H1 (cell line): ENCODE results near the gene MECP2. TPM values are rescaled to one million over a fixed set of nuclear protein-coding genes. Genes with fewer than 3 reads are reported as not detected.

Source experiments
- CTCF ChIA-PET: fragments of 300-600 bp; sonication (Branson Sonifier 250); formaldehyde crosslinking; loops from one replicate; lab custom pipeline; 2021; ENCODE audit not compliant: partially characterized antibody; lab: Charles Lee
- POLR2A ChIA-PET: fragments of 300-600 bp; sonication (Branson Sonifier 250); formaldehyde crosslinking; loops from one replicate; lab custom pipeline; 2021; ENCODE audit warnings: inconsistent platforms; ENCODE audit not compliant: partially characterized antibody; lab: Charles Lee
- DNase-seq, 2 experiments: peaks; one replicate each; pipeline versions ENCODE4 v3.0.0 to v3.0.0-alpha.2; 2010 to 2022; ENCODE audit warnings: low spot score in 2 of 2, low read depth in 1 of 2, mixed read lengths in 1 of 2
- FAIRE-seq: peaks from 2 replicates; lab custom pipeline; 2011; peaks lifted over from hg19 to GRCh38; lab: Jason Lieb, UNC
- H2AFZ ChIP-seq: 2 replicates; pipeline ENCODE4 v1.8.1; 2012; ENCODE audit warnings: low read length, inconsistent platforms
- H2AK5ac ChIP-seq: 2 replicates; pipeline ENCODE4 v1.6.1; 2013; ENCODE audit warnings: low read depth, low read length
- H2BK120ac ChIP-seq: replicated peaks from 2 replicates; pipeline ENCODE3; 2013; ENCODE audit warnings: low read depth, low read length, inconsistent platforms
- H2BK12ac ChIP-seq: 2 replicates; pipeline ENCODE4 v1.6.1; 2013; ENCODE audit warnings: low read depth, low read length
- H2BK15ac ChIP-seq: 2 replicates; pipeline ENCODE4 v1.6.1; 2013; ENCODE audit warnings: low read length
- H2BK20ac ChIP-seq: 2 replicates; pipeline ENCODE4 v1.6.1; 2013; ENCODE audit warnings: low read length
- H2BK5ac ChIP-seq: 2 replicates; pipeline ENCODE4 v1.6.1; 2013; ENCODE audit warnings: low read depth, low read length
- H3K14ac ChIP-seq: 2 replicates; pipeline ENCODE4 v1.6.1; 2013; ENCODE audit warnings: inconsistent platforms; ENCODE audit not compliant: insufficient read length
- H3K18ac ChIP-seq: 2 replicates; pipeline ENCODE4 v1.6.1; 2013; ENCODE audit warnings: low read length; ENCODE audit errors: extremely low read depth
- H3K23ac ChIP-seq: 2 replicates; pipeline ENCODE4 v1.6.1; 2013; ENCODE audit warnings: inconsistent platforms; ENCODE audit not compliant: insufficient read length
- H3K23me2 ChIP-seq: 2 replicates; pipeline ENCODE4 v1.6.1; 2013; ENCODE audit warnings: low read depth, low read length
- H3K27ac ChIP-seq: 2 replicates; pipeline ENCODE4 v1.6.1; 2011; ENCODE audit warnings: low read depth, low read length, inconsistent platforms
- H3K27me3 ChIP-seq, 4 experiments: replicated peaks in 1 of 4; 1 replicate in 1 of 4; 2 replicates in 3 of 4; pipeline versions ENCODE4 v1.6.1 to v1.8.1; 2011 to 2013; ENCODE audit warnings: low read length in 3 of 4, mild to moderate bottlenecking in 3 of 4, inconsistent platforms in 2 of 4, mixed read lengths in 2 of 4, moderate library complexity in 1 of 4; ENCODE audit not compliant: control insufficient read depth in 3 of 4, insufficient read depth in 3 of 4; ENCODE audit errors: extremely low read depth in 1 of 4
- H3K36me3 ChIP-seq, 4 experiments: 2 replicates each; pipeline versions ENCODE4 v1.6.1 to v1.8.1; 2011 to 2013; ENCODE audit warnings: mild to moderate bottlenecking in 4 of 4, low read length in 3 of 4, moderate library complexity in 2 of 4, control low read depth in 1 of 4, inconsistent platforms in 1 of 4; ENCODE audit not compliant: insufficient read depth in 4 of 4, control insufficient read depth in 2 of 4
- H3K4ac ChIP-seq: replicated peaks from 2 replicates; pipeline ENCODE3; 2013; ENCODE audit warnings: low read length, low read depth, mixed read lengths, inconsistent platforms; ENCODE audit not compliant: insufficient read length
- H3K4me1 ChIP-seq, 4 experiments: replicated peaks in 1 of 4; 1 replicate in 1 of 4; 2 replicates in 3 of 4; pipeline versions ENCODE4 v1.6.1 to v1.8.1; 2011 to 2013; ENCODE audit warnings: low read length in 3 of 4, inconsistent platforms in 2 of 4, mixed read lengths in 1 of 4; ENCODE audit not compliant: insufficient read depth in 4 of 4, control insufficient read depth in 3 of 4
- H3K4me2 ChIP-seq, 2 experiments: 2 replicates each; pipeline versions ENCODE4 v1.6.1 to v1.8.1; 2011 to 2013; ENCODE audit warnings: low read depth in 2 of 2, low read length in 2 of 2, control low read depth in 1 of 2, inconsistent platforms in 1 of 2, mild to moderate bottlenecking in 1 of 2; ENCODE audit not compliant: insufficient read depth in 1 of 2
- H3K4me3 ChIP-seq, 4 experiments: fragments of 200-600, 300-600 bp in 1 of 4; sonication (generic), shearing (Covaris generic), sonication (Bioruptor Twin) in 1 of 4; 2 replicates each; pipeline versions ENCODE4 v1.5.1 to v1.8.1; 2011 to 2016; ENCODE audit warnings: low read length in 4 of 4, low read depth in 3 of 4, control low read depth in 2 of 4, inconsistent platforms in 2 of 4, mild to moderate bottlenecking in 2 of 4, mixed read lengths in 1 of 4, moderate library complexity in 1 of 4; ENCODE audit not compliant: insufficient read depth in 2 of 4; ENCODE audit errors: extremely low read depth in 1 of 4
- H3K56ac ChIP-seq: replicated peaks from 2 replicates; pipeline ENCODE3; 2013; ENCODE audit warnings: low read depth, mild to moderate bottlenecking, mixed read lengths, low read length, inconsistent platforms; ENCODE audit not compliant: insufficient read length
- H3K79me1 ChIP-seq: 2 replicates; pipeline ENCODE4 v1.6.1; 2013; ENCODE audit warnings: low read depth, low read length, control low read depth
- H3K79me2 ChIP-seq, 2 experiments: 2 replicates each; pipeline versions ENCODE4 v1.6.1 to v1.8.1; 2012 to 2013; ENCODE audit warnings: low read length in 2 of 2, mild to moderate bottlenecking in 2 of 2, inconsistent platforms in 1 of 2; ENCODE audit not compliant: insufficient read depth in 2 of 2, control insufficient read depth in 1 of 2
- H3K9ac ChIP-seq, 4 experiments: replicated peaks in 1 of 4; 1 replicate in 1 of 4; 2 replicates in 3 of 4; pipeline versions ENCODE4 v1.6.1 to v1.8.1; 2011 to 2013; ENCODE audit warnings: low read depth in 3 of 4, low read length in 3 of 4, control low read depth in 2 of 4, mild to moderate bottlenecking in 2 of 4, moderate library complexity in 2 of 4, inconsistent platforms in 1 of 4; ENCODE audit errors: extremely low read depth in 1 of 4
- H3K9me3 ChIP-seq, 2 experiments: 2 replicates each; pipeline versions ENCODE4 v1.6.1 to v1.8.1; 2012 to 2013; ENCODE audit warnings: mild to moderate bottlenecking in 2 of 2, moderate library complexity in 2 of 2, control low read depth in 1 of 2, inconsistent platforms in 1 of 2, low read depth in 1 of 2, low read length in 1 of 2, mixed read lengths in 1 of 2; ENCODE audit not compliant: insufficient read depth in 2 of 2
- H4K20me1 ChIP-seq, 2 experiments: replicated peaks in 1 of 2; 2 replicates each; pipeline versions ENCODE3 to v1.8.1; 2011 to 2013; ENCODE audit warnings: inconsistent platforms in 2 of 2, low read length in 2 of 2, mild to moderate bottlenecking in 1 of 2; ENCODE audit not compliant: insufficient read depth in 2 of 2, control insufficient read depth in 1 of 2
- H4K5ac ChIP-seq: 2 replicates; pipeline ENCODE4 v1.6.1; 2013; ENCODE audit warnings: low read length, low read depth, mixed read lengths, inconsistent platforms; ENCODE audit not compliant: insufficient read length
- H4K8ac ChIP-seq: 2 replicates; pipeline ENCODE4 v1.8.0; 2013; ENCODE audit warnings: mild to moderate bottlenecking, moderate library complexity, low read length, inconsistent platforms; ENCODE audit not compliant: insufficient read depth; ENCODE audit errors: extremely low read depth
- H4K91ac ChIP-seq: replicated peaks from 2 replicates; pipeline ENCODE3; 2013; ENCODE audit warnings: low read length, mixed read lengths, inconsistent platforms; ENCODE audit not compliant: insufficient read length
- BACH1 ChIP-seq: IDR thresholded peaks from 2 replicates; pipeline ENCODE4 v1.6.1; 2012; ENCODE audit warnings: low read length, improper control_type of control experiment
- CBX8 ChIP-seq: fragments of 300-800, 300-1000 bp; sonication (generic); IDR thresholded peaks from 2 replicates; pipeline ENCODE4 v1.7.1; 2016; ENCODE audit warnings: low read depth, low read length, borderline replicate concordance
- CHD2 ChIP-seq: IDR thresholded peaks from 2 replicates; pipeline ENCODE4 v1.6.1; 2012; ENCODE audit warnings: low read length, improper control_type of control experiment
- CTBP2 ChIP-seq: IDR thresholded peaks from 2 replicates; pipeline ENCODE4 v1.7.0; 2011; ENCODE audit warnings: borderline replicate concordance, mild to moderate bottlenecking, moderate library complexity, mixed read lengths, low read length; ENCODE audit not compliant: insufficient read depth, insufficient read length
- EP300 ChIP-seq, 2 experiments: IDR thresholded peaks; 1 replicate in 1 of 2; 2 replicates in 1 of 2; pipeline ENCODE4 v1.6.1; 2011 to 2012; ENCODE audit warnings: low read depth in 2 of 2, low read length in 2 of 2, mild to moderate bottlenecking in 2 of 2, borderline replicate concordance in 1 of 2, inconsistent platforms in 1 of 2, moderate library complexity in 1 of 2
- JUND ChIP-seq: IDR thresholded peaks from 2 replicates; pipeline ENCODE4 v1.6.1; 2011; ENCODE audit warnings: mild to moderate bottlenecking, improper control_type of control experiment, low read length
- KDM4A ChIP-seq: IDR thresholded peaks from one replicate; pipeline ENCODE4 v1.7.1; 2012; ENCODE audit warnings: low read depth, mild to moderate bottlenecking, moderate library complexity, low read length, inconsistent platforms; ENCODE audit not compliant: severe bottlenecking
- MAFK ChIP-seq: IDR thresholded peaks from 2 replicates; pipeline ENCODE4 v1.6.1; 2012; ENCODE audit warnings: low read depth, mild to moderate bottlenecking, improper control_type of control experiment, low read length
- PHF8 ChIP-seq: fragments of 200-600 bp; sonication (generic); conservative IDR thresholded peaks from 2 replicates; pipeline ENCODE4 v1.7.1; 2012; ENCODE audit warnings: low read depth, mild to moderate bottlenecking, inconsistent platforms, low read length, moderate library complexity
- RNF2 ChIP-seq: fragments of 200-900, 300-1000 bp; sonication (generic); IDR thresholded peaks from 2 replicates; pipeline ENCODE4 v1.7.1; 2016; ENCODE audit warnings: borderline replicate concordance, low read depth, mild to moderate bottlenecking, antibody characterized with exemption, low read length; ENCODE audit not compliant: poor library complexity, severe bottlenecking; ENCODE audit errors: missing control alignments
- SIX5 ChIP-seq: IDR thresholded peaks from 2 replicates; pipeline ENCODE4 v1.6.1; 2011; ENCODE audit warnings: mild to moderate bottlenecking, low read depth, low read length
- SP1 ChIP-seq: IDR thresholded peaks from 2 replicates; pipeline ENCODE4 v1.6.1; 2011; ENCODE audit warnings: low read depth, low read length
- TAF7 ChIP-seq: optimal IDR thresholded peaks from 2 replicates; pipeline ENCODE3; 2011; ENCODE audit warnings: low read depth, mild to moderate bottlenecking, inconsistent platforms, low read length, moderate library complexity, borderline replicate concordance
- WGBS, 2 experiments: shearing (Covaris generic) in 1 of 2; methylation state at CpG; one replicate each; pipeline versions ENCODE4 v1.1.6 to v1.1.7; 2013 to 2015; ENCODE audit warnings: low lambda C conversion rate in 2 of 2, mixed read lengths in 2 of 2, inconsistent platforms in 1 of 2, low coverage in 1 of 2, missing lambda C conversion rate in 1 of 2; ENCODE audit not compliant: insufficient replicate concordance in 2 of 2, insufficient coverage in 1 of 2, insufficient read length in 1 of 2; ENCODE audit errors: extremely low coverage in 1 of 2, missing lambda C conversion rate in 1 of 2; 5-methylcytosine and 5-hydroxymethylcytosine counted together
- polyA plus RNA-seq, 7 experiments: library from polyadenylated mRNA; depleted of rRNA in 3 of 7; stranded (reverse) in 5 of 7; unstranded in 2 of 7; fragments of >200 nt in 5 of 7; fragments of 200-250 nt in 2 of 7; gene quantifications; 1 replicate in 5 of 7; 2 replicates in 1 of 7; 4 replicates in 1 of 7; pipeline versions ENCODE4 v1.2.1 to v1.2.3, GENCODE V29; 2011 to 2013; ENCODE audit warnings: missing spikeins in 2 of 7, mixed read lengths in 2 of 7
- total RNA-seq: library from RNA; stranded (reverse); fragmentation: NEBNext Ultra II Directional; extraction: Animal tissue kit (Norgen Biotek cat#: 25700); gene quantifications from 2 replicates; pipeline ENCODE4 v1.2.1, GENCODE V29; 2021

The MECP2 gene
- total and polyA plus RNA-seq, 2 of the 8 experiments (the other 6 are each of a cell fraction or from before 2014, with no cell fraction given): 5.0 to 32.4 TPM

DNA sequence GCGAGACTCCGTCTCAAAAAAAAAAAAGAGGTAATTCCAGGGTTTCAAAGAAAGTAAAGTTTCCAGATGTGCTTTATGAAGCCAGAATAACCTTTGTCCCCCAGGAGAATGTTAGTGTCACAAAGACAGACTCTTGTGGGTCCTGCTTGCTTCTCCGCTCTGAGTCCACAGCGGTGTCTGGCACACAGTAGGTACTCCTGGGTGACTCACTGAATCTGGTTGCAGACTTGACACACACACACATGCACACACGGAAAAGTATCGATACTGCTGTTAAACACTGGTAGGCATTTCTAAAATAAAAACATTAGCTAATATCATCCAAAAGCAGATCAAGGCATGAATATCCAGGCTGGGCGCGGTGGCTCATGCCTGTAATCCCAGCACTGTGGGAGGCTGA is 102.0 kb downstream of the MECP2 start:
- no peaks in the 10 kb centered on the region for H4K20me1 ChIP-seq
- no peak overlapping the region for H2BK5ac ChIP-seq
- H3K36me3 ChIP-seq: no peaks in the 10 kb centered on the region
- no peaks in the 10 kb centered on the region for H3K9me3 ChIP-seq
- ChIA-PET POLR2A (interaction anchor here (1.0 kb wide), 1 partner anchor 25 kb away, joined by 3 read pairs; no protein-coding TSS in a partner anchor), CTCF (interaction anchor here (1.0 to 1.1 kb wide), 2 partner anchors 18 to 55 kb away, joined by 3 to 4 read pairs; no protein-coding TSS in a partner anchor)
- 98% methylated on average over 6 of the region's 8 CpGs; no CpG with 5 or more reads in 1 of the 2 experiments for WGBS, 2 experiments
- no peak overlapping the region for H3K14ac ChIP-seq
- H3K79me2 ChIP-seq: no peaks in the 10 kb centered on the region
- H3K4me1 ChIP-seq: peaks cover 0 to 4% (median 0%) of the 10 kb centered on the region in 4 experiments; a peak in 1 of 7 replicates
- no peak overlapping the region for H4K8ac ChIP-seq
- no peak overlapping the region for H2AFZ ChIP-seq
- H3K27ac ChIP-seq: no peak overlapping the region
- H3K4me2 ChIP-seq: no peak overlapping the region
- no peak overlapping the region for H3K23ac ChIP-seq
- no peak overlapping the region for H3K4ac ChIP-seq
- no peaks in the 10 kb centered on the region for H3K27me3 ChIP-seq
- no peak overlapping the region for H3K18ac ChIP-seq
- no peak overlapping the region for H2BK15ac ChIP-seq
- H2BK120ac ChIP-seq: no peak overlapping the region
- H3K79me1 ChIP-seq: no peaks in the 10 kb centered on the region
- H3K23me2 ChIP-seq: no peaks in the 10 kb centered on the region; the same call in 1 of the 2 replicates
- no peak for TF ChIP-seq CHD2
- TF ChIP-seq MAFK: no peak
- no peak for TF ChIP-seq RNF2
- TF ChIP-seq EP300 (IDR thresholded peaks at IDR 0.05; ENCODE audit: borderline replicate concordance in 1 of 2, low read depth in 2 of 2, low read length in 2 of 2): no peak
- no peak for TF ChIP-seq JUND
- TF ChIP-seq SIX5: no peak
- TF ChIP-seq SP1: no peak
- TF ChIP-seq PHF8: no peak
- no peak for TF ChIP-seq CTBP2
- no peak for TF ChIP-seq CBX8
- no peak for TF ChIP-seq BACH1
- no peak for TF ChIP-seq KDM4A
- no peak for TF ChIP-seq TAF7
- H3K9ac ChIP-seq: no peak overlapping the region
- H2BK20ac ChIP-seq: no peak overlapping the region
- no peak overlapping the region for H2AK5ac ChIP-seq
- FAIRE-seq: no peak
- H4K5ac ChIP-seq: no peak overlapping the region
- no peak overlapping the region for H4K91ac ChIP-seq
- H2BK12ac ChIP-seq: no peak overlapping the region
- no peak for DNase-seq
- no peak overlapping the region for H3K56ac ChIP-seq
- H3K4me3 ChIP-seq: no peak overlapping the region
